HT-29 (cell line): ENCODE measurements around the gene TUBB6. TPM values are rescaled to one million over a fixed set of nuclear protein-coding genes. Genes with fewer than 3 reads are reported as not detected.
A peak's percentile ranks its signal among the peaks of the same experiment; 100 is the strongest.

ENCODE experiments used
- DNase-seq: peaks from one replicate; pipeline ENCODE4 v3.0.0-alpha.2; 2015; ENCODE audit warnings: low spot score
- total RNA-seq: library from RNA; depleted of rRNA; stranded (reverse); fragments of >200 nt; shearing (Covaris generic); gene quantifications from 2 replicates; pipeline ENCODE4 v1.2.3, GENCODE V29; 2014; rRNA removed

The TUBB6 gene
- total RNA-seq = not detected in 2 replicates

DNA sequence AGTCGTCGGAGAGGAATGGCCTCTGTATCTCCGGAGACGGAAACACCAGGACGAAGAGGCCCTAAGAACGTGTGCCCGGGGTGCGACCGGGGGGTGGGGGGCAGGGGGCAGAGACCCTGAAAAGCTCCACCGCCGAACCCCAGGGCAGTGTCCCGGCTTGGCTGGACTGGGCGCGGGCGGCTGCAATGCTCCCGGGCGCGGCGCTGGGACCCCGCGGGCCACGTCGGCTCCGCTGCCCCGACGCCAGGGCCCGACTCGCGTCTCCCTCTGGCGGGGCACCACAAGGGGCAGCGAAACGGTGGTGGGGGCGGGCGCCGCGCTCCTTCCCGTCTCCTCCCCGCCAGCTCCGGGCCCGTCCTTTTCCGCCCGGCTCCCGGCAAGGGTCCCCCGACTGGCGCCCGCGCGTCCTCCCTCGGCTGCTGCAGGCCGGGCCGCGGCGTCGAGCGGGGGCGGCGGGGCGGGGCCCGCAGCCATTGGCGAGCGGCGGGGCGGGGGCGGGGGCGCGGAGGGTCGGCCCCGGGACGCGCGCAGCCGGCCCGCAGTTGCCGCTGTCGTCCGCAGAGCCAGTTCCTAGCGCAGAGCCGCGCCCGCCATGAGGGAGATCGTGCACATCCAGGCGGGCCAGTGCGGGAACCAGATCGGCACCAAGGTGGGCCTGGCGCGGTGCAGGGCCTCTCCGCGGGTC lies at the start of gene TUBB6:
Gene TUBB6, plus strand, starts transcription at position 541 of the 685 bp plus-strand sequence. Its CDS starts 52 bp downstream, at position 593.
- no peak for DNase-seq

DNA sequence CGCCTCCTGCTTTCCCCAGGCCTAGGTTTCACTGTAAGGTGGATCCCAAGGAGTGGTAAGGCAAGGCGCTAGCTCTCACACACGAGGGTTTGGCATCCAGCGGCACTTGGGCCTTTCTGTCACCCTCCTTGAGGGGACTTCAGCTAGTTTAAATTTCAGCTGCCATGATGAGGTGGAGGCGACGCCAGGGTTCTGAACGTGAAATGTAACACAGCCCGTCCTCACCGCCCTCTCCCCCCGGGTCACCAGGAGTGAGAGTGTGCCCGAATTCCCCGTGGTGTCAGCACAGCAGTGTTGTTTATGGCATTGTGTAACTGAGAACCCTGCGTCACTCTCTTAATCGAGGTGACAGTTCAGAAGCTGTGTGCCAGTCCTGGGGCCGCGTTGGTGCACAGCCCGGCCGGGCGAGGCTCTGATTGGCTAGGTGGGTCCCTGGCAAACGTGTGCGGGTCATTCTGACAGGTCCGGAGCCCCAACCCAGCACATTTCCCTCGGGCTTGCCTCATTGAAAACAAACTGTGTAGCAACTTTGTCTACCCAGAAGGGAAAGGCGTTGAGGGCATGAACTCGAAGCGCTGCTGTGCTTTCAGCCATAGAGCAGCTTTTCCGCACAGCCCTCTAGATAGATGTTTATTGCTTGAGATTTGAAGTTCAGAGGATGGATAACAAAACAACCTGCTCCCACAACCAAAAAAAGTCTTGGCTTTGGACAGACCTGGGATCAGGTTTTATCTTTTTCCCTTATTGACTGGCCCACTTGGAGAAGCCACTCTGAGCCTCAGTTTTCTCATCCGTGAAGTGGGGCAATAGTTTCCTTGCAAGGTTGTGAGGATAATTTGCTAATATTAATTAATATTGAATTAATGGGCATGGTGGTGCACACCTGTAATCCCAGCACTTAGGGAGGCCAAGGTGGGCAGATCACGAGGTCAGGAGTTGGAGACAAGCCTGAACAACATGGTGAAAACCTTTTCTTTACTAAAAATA lies 49.0 kb upstream of the TUBB6 start:
- no peak for DNase-seq

- DNase-seq = no peak
These were observed 45.3 kb upstream of the TUBB6 start for GRCh38 chr18:12262748-12263147.

- DNase-seq = no peak
These were observed 43.2 kb upstream of the TUBB6 start for GRCh38 chr18:12264864-12265263.

DNA sequence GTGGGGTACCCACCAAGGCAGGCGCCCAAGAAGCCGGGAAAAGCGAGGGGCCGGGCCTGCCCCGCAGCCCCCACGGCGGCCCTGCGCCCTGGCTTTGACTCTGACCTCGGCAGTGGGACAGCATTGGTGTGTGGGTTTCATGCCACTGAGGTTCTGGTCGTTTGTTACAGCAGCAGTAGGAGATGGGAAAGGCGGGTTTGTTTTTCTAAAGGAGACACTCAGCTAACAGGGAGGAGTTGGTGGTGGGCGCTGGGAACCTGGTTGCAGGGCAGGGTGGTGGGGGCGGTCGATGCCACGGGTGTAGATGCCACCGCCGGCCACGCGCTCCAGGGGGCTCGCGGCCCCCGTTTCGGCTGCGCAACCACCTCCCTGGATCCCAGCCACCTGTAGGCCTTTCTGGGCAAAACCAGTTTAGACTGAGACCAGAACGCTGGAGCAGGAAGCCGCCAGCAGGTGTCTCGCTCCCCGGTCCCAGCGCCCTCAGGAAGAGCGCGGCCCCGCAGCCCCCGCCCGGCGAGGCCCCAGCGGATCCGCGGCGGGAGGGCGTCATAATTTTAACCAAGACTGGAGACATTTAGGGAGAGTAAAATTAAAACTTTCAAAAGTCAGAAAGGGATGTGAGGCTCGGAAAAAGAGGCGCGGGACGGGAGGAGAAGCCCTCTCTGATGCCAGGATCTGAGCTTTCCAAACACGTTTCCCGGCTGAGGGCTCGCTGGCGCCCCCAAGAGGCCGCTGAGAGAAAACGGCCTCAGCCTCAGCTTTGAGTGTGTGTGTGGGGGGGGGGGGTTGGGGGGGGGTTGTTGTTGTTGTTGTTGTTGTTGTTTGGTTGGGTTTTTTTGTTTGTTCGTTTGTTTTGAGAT lies 36.4 kb upstream of the TUBB6 start:
- DNase-seq = peak; percentile 94

GRCh38 chr18:12274793-12275192 lies 33.2 kb upstream of the TUBB6 start:
- DNase-seq = no peak

DNA sequence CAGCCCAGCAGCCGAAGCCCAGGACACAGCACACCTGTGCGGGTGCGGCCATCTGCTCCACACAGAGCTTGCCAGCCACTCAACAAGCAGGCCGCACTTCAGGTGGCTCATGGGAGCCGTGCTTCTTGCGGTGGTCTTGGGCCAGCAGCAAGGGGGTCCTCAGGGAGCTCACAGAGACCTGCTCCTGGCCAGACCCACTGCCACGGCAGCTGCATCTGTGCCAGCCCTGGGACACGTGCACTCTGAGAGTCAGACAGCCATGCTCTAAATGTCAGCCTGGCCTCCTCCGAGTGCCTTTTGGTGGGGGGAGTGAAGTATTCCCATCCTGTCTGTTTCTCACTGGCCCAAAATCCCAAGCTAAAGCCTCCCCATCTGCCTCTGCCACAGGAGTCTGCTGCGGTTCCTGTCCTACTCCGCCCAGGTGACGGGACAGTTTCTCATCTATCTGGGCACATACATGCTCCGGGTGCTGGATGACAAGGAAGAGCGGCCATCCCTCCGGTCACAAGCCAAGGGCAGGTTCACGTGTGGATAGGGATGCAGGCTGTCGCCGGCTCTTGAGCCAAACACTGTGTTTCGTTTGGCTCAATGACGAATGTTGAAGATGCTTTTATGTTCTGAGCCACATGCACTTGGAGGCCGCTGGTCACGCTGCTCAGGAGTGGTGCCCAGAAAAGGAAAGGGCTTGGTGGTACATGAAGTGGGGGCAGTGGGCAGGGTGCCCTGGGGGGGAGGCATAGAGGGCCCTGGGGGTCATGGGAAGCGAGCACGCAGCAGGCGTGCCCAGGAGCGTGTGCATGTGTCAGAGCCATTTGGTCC lies 31.1 kb upstream of the TUBB6 start:
- DNase-seq = no peak

GRCh38 chr18:12278215-12278671 lies 29.8 kb upstream of the TUBB6 start:
- no peak for DNase-seq

DNA sequence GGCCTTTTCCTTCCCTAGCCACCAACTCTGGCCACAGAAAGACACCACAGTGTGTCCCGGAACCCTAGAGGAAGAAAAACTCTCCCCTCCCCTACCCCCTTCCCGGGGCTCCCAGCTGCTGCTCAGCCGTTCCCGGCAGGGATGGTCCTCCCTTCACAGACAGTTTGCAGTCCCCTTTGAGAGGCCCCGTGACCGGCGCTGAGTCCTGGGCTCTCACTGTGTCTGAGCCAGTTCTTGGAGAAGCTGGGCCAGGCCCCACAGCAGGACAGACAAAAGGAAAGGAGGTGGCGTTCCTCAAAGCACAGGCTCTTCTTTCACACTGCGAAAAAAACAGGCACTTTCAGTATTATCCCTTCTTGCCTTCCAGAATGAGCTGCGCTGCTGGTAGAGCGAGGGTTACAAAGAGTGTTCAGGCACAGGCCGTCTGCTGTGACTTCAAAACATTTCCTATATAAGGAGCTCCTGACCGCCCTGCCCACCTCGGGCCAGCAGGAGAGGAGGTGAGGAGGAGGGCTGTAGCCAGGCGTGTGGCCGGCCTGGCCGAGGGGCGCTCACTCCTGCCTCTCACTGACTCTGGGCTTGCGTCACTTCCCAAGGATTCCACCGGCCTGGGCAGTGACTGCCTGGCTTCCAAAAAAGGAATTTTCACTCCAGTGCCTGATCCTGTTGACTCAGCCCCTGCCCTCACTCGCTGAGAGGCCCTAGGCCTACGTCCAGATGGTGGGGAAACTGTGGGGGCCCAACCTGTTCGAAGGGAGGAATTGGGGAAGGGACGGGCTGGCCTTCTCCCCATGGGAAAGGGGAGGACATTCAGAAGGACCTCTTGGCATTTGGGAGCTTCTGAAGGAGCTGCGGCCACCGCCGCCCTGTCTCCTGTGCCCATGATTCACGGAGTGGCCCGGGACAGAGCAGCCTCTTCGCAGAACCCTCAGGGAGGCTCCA lies 29.0 kb upstream of the TUBB6 start:
- DNase-seq = no peak

GRCh38 chr18:12279781-12280531 lies 28.1 kb upstream of the TUBB6 start:
- DNase-seq = no peak

GRCh38 chr18:12281861-12282260 lies 26.2 kb upstream of the TUBB6 start:
- no peak for DNase-seq

GRCh38 chr18:12282442-12283039 lies 25.5 kb upstream of the TUBB6 start:
- no peak for DNase-seq

DNA sequence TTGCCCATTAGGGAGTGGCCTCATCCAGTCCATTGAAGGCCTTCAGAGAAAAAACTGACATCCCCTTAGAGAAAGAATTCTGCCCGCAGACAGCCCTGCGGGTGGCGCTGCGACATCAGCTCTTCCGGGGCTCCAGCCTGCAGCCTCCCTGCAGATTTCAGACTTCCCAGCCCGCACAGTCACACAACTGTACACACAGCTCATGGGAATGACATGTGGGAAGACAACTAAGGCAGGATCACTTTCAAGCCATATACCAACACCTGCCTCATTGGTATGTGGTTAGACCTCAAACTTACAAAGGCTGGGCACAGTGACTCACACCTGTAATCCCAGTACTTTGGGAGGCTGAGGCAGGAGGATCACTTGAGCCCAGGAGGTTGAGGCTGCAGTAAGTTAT lies 24.8 kb upstream of the TUBB6 start:
- no peak for DNase-seq

- no peak for DNase-seq
These were observed 24.4 kb upstream of the TUBB6 start for GRCh38 chr18:12283666-12284065.

DNA sequence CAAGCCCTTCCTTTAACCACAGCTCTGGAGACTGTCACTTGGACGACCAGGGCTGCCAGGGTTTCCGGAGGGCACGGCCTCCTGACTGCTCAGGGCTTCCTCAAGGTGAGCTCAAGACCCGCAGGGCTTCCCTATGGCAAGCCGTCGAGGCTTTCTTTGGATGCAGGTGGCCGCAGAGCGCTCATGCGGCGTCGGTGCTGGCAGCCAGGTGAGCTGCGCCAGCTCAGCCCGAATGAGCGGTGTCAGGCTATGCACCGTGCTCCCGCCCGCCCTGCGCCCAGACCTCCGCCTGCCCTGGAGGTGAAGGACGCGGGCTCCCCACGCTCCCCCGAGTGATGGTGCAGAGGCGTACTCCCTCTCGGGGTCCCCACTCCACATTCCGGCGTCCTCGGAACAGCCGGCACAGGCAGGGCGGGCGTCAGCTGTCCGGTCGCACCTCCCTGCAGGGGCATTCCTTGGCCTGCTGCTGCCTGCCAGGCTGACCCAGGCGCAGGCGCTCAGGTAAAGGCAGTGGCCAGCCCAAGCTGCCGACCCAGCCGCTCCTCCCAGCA lies 20.8 kb upstream of the TUBB6 start:
- DNase-seq = peak; percentile 55

- peak; percentile 93 for DNase-seq
These were observed 20.2 kb upstream of the TUBB6 start for GRCh38 chr18:12287684-12288402.

GRCh38 chr18:12288403-12288755 lies 19.7 kb upstream of the TUBB6 start:
- DNase-seq = peak; percentile 39
